GM21825 (cell line): Measurements from ENCODE around the gene LIPT1.
"Not testable (repeated sequence)": the region's sequence is repeated elsewhere in the genome, so short reads cannot be mapped to it uniquely, and the experiment has no call there.

ENCODE experiments used
- ATAC-seq: cut with Tn5 transposase; IDR thresholded peaks from one replicate; pipeline ENCODE4 v1.9.1; 2021; ENCODE audit warnings: mild to moderate bottlenecking, moderate library complexity; ENCODE audit not compliant: unreplicated experiment

The LIPT1 gene

DNA sequence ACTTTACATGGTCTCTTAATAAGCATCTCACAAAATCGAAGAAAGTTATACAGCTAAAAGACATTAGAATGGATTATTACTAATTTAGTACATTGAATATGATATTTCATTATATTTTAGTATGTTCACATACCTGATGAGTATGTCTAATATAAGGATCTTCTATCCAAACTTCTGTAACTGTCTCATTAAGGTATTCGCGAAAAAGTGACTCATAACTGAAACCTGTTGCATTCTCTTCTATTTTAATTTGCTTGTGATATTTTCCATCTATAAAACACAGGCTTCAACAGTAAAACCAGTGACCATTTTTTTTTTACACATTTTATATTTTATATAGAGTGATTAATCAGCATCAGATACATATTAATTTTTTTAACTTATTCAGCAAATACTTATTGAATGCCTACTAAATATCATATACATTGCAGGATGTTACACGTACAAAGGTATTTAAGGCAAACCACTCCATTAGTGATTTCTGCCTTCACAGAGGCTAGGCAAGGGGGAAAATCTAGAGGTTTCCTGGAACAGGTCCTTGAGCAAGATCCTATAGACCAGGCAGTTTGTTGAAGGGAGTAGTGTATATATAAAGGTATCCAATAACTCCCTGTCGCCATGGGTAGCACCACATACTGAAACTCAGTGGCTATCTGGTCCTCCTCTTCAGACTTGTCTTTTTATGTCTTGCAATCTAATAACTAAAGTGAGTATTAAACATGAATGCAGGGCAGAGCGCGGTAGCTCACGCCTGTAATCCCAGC lies 16.8 kb downstream of the LIPT1 start:
- ATAC-seq = no peak

DNA sequence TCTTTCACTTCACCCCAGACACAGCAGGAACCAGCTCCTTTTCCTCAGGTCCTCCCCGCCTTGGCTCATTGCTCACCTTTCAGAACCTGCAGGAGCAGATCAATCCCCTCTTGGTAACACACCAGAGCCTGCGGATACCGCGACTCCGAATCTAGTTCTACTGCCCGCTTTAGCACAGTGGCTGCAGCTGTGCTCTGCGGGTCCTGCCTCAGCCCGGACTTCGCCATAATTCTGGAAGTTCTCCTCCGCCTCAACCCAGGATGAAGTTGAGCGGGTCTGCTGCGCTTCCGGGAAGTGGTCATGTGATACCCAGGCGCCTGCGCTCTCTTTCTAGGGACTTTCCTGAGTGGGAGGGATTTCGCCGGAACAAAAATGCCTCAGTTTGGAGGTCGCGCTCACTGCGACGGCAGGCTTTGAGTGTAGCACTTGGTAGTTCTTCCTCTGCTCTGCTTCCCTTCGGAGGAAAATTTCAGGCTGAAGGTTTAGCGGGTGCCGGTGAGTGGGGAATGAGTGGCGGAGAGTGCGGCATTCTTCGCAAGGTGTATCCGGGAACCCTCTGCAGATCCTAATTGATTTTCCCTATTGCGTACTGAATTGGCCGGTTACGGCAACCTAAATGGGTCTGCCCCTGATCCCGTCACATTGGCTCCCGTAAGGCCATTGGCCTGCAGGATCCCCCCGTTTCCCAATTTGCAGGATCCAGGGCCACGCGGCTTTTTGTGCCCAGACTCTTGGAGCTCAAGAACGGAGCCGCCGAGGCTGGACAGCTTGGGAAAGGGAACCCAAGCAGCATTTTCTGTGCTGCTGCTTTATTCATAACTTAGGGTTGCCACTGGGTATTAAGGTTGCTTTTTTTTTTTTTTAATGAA lies 26.2 kb downstream of the LIPT1 start, which contains the start of the genes MITD1 and MRPL30:
Gene MITD1 (minus strand): TSS at position 304 of the 869 bp plus-strand sequence. CDS start 77 bp downstream, at position 227.
Gene MRPL30 (plus strand): TSS at position 430 of the 869 bp plus-strand sequence. CDS start 5,020 bp downstream, outside the sequence.
- ATAC-seq = peak; percentile 83

DNA sequence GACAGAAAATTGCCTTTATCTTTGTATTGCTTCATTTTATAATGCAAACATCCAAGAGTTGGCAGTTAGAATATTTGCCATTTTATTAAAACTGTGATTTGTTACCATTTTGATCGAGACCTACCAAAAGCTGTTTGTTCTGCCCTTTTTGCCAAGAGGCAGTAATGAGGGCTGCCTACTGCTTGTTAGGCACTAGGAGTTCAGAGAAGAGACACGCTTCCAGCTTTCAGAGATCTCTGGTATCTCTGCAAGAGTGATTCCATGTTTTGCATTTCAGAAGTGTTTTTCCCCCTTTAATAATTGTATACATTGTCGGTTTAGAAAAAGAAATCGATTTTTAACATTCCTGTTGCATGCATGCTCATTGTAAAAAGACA lies 26.8 kb downstream of the LIPT1 start:
- ATAC-seq = no peak

DNA sequence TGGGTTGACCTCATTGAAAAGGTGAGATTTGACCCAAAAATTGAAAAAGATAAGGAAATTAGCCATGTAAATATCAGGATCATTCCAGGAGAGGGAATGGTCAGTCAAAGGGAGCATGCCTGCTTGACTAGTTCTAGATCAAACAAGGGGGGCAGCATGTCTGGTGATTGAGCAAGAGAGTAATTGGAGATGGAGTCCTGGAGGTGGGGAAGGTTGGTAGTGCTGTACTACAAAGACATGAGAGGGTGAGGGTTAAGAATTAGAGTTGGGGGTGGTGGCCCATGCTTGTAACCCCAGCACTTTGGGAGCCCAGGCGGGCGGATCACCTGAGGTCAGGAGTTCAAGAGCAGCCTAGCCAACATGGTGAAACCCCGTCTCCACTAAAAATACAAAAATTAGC lies 28.3 kb downstream of the LIPT1 start:
- no peak for ATAC-seq

DNA sequence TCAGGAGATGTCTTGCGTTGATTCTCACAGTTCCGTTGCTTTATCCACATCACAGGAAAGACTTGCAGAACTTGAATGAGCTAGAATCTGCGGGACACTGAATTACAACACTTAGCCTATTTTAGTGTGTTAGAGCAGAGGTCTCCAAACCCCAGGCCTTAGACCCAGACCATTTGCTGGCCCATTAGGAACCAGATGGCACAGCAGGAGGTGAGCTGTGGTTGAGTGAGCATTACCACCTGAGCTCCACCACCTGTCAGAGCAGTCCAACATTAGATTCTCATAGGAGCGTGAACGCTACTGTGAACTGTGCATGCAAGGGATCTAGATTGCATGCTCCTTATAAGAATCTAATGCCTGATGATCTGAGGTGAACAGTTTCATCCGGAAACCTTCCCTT lies 30.0 kb downstream of the LIPT1 start:
- no peak for ATAC-seq

DNA sequence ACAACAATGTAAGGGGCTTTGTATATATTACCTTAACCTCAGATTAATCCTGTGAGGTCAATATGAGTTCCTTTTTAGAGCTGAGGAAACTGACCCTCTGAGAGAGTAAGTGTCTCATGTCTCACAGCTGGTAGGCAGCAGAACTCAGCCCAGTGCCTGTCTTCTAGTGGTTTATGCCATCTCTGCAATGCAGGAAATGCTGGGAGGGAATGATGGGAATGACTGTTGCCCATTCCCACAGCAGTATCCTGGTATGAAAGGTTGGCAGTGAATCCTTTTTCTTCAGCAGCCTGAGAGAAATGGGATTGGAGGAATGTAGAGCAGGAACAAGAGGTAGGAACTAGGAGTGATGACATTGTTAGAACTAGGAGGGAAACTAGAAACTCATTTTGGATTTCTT lies 32.2 kb downstream of the LIPT1 start:
- ATAC-seq = no peak

DNA sequence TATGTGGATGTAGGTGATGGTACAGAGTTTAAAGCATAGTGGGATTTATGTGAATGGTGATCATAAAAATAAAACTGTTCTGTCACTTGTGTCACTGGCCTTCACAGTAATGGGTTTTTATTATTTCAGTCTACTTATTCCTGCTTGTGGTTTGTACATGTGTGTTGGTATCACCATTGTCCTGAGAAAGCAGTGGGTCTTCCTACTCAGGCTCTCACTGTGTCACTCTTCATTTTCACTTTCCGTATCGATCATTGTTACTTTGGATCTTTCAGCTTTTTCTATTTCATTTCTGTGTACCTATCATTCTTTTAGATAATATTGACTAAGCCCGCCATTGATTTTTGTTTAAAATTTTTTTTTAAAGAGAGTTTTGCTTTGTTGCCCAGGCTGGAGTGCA lies 33.6 kb downstream of the LIPT1 start:
- no peak for ATAC-seq

DNA sequence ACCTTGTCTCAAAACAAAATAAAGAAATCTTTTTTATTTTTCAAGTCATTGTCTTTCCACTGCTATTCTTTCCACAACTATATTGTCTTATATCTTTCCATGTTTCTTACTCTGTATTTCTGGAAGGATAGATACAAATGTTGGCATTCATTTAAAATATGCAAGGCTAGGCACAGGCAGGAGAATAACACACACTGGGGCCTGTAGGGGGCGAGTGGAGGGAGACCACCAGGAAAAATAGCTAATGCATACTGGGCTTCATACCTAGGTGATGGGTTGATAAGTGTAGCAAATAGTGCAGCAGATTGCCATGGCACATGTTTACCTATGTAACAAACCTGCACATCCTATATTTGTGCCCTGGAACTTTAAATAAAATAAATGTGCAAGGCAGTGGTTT lies 35.8 kb downstream of the LIPT1 start:
- no peak for ATAC-seq

DNA sequence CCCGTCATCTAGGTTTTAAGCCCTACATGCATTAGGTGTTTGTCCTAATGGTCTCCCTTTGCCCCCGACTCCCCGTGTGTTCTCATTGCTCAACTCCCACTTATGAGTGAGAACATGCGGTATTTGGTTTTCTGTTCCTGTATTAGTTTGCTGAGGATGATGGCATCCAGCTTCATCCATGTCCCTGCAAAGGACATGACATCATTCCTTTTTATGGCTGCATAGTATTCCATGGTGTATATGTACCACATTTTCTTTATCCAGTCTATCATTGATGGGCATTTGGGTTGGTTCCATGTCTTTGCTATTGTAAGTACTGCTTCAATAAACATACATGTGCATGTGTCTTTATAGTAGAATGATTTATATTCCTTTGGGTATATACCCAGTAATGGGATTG lies 37.6 kb downstream of the LIPT1 start:
- ATAC-seq = not testable (repeated sequence)

DNA sequence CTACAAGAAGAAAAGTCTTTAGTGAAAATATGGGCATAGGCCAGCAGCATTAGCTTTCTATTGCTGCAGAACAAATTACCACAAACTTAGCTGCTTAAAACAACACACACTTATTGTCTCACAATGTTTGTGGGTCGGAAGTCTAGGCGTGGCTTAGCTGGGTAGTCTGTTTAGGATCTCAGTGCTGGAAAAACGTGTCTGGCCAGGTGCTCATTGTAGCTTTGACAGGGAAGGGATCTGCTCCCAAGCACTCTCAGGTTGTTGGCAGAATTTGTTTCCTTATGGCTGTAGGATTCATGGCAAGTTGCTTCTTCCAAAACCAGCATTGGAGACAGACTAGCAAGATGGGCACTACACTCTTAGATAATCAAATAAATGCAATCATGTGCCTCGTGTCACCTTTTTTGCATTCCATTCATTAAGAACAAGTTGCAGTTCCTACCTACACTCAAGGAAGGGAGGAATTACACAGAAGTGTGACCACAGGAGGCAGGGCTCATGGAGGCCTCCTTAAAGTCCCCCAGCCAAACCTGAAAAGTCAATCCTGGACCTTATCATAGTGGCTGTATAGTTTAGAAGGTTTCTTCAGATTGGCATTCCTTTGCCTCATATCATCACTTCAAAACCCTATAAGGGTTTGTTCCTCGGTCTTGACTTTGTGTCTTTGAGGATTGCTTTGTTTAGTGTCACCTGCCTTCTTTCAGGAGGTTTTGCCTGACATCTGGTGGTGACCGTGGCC lies 43.5 kb downstream of the LIPT1 start:
- ATAC-seq = no peak

DNA sequence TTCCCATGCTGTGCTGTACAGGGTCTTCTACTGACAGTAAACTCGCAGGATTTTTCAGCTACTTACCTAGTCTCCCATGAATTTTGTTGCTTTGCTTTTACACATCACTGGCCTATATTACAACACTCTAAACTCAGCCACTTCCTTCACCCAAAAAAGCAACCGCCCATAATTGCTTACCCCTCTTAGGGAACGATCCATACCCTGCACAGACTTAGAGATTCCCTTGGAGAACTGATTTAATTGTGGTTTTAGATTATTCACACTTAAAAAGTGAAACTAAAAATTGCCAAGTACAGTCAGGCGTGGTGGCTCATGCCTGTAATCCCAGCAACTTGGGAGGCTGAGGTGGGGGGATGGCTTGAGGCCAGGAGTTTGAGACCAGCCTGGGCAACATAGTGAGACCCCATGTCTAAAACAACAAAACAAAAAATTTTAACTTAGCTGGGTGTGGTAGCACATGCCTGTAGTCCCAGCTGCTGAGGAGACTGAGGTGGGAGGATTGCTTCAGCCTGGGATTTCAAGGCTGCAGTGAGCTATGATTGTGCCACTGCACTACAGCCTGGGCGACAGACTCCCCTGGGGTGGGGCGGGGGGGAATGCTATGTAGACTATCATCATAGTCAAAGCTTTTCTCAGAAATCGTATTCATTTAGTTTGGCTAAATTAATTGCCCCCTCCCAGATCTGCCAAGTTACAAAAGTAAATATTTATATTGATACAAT lies 45.5 kb downstream of the LIPT1 start:
- no peak for ATAC-seq

DNA sequence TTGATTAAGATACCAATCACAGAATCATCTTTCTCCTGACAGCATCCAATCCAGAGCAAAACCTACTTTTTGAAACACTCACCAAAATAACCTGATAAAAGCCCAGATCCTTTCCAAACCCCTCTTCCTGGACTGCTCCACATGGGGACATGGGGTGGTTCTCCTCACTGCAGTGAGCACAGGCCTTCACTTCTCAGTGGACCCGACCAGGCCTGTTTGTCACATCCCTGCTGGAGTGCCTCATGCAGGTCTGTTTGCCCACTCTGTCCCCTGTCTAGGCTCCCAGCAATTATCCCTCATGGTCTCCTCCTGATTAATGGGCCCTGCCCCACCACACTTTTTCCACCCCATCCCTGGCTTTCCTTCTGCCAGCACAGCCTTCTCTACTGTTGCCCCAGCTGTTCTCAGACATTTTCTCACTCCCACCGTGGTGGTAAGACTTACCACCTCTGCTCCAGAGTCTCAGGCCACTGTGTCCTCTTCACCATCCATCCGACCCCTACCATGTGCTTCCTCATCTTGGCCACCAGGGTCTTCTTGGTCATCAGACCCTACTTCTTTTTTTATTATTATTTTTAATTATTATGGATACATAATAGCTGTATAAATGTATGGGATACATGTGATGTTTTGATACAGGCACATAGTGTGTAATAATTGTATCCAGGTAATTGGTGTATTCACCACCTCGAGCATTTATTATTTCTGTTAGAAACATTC lies 47.4 kb downstream of the LIPT1 start:
- ATAC-seq = no peak

DNA sequence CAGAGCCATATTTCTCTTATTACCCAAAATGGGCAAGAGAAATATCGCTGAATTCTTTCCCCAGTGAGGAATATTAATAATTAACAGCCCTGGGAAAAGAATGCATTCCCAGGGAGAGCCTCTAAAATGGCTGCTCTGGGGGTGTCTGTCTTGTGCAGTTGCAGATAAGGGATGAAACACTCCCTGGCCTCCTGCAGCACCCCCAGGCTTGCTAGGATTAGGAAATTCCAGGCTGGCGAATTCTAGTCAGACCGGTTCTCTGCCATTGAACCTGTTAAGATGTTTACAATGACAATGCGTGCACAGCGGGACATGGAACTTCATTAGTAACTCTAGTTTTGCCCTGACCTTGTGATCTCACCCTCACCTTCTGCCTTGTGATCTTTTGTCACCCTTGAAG lies 50.7 kb downstream of the LIPT1 start:
- ATAC-seq = no peak
